SKM-1 (cell line): ENCODE results near the gene COL17A1.

Experiments
- DNase-seq: peaks from one replicate; lab custom pipeline; 2025; ENCODE audit not compliant: unreplicated experiment; lab: John Stamatoyannopoulos, UW

COL17A1 gene

GRCh38 chr10:103995134-103995533, 90.5 kb downstream of the COL17A1 start:
- DNase-seq, result no peak

- no peak for DNase-seq
These were observed 94.1 kb downstream of the COL17A1 start for GRCh38 chr10:103991393-103992128.

GRCh38 chr10:103990531-103990930, 95.1 kb downstream of the COL17A1 start:
- no peak for DNase-seq

GRCh38 chr10:103990121-103990520, 95.6 kb downstream of the COL17A1 start:
- no peak for DNase-seq

- DNase-seq, result no peak
These were observed 99.3 kb downstream of the COL17A1 start for GRCh38 chr10:103986360-103986759.

GRCh38 chr10:103985726-103986125, 100.0 kb downstream of the COL17A1 start:
- DNase-seq, result no peak

GRCh38 chr10:103983367-103983911, 102.2 kb downstream of the COL17A1 start:
- no peak for DNase-seq

GRCh38 chr10:103982639-103983038, 103.0 kb downstream of the COL17A1 start:
- DNase-seq, result no peak
